Measurements from ENCODE around the gene ANKRD12.

Gene ANKRD12

DNA sequence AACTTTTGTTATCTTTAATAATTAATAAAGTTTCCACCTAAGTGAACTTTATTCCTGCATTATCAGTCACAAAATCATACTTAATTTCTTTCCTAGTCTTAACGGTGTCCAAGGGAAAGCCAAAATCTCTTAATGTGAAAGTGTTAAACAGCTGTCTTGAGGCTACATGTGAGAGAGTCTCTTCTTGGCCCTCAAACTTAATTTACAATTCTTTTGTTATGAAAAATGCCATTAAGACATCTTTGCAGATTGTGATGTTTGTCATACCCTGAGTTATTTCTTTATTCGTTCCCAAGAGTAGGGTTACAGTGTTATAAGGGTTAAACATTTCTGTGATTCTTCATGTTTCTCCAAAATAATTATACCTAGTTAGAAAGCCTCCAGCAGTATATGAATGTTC is 64.6 kb downstream of the ANKRD12 start:
- no peaks in the 10 kb centered on the region for H3K36me3 ChIP-seq (ENCODE audit: control insufficient read depth, insufficient read depth, low read length)
- WGBS, 2 experiments: 20 to 42% methylated on average over 1 to 2 of the region's 2 CpGs
- no peak overlapping the region for H3K27ac ChIP-seq (ENCODE audit: insufficient read depth, low read depth, low read length, poor library complexity, severe bottlenecking)
- H3K4me1 ChIP-seq (ENCODE audit: control insufficient read depth, insufficient read depth, low read length): no peaks in the 10 kb centered on the region
- H3K27me3 ChIP-seq (ENCODE audit: control insufficient read depth, insufficient read depth, low read length, poor library complexity, severe bottlenecking): no peaks in the 10 kb centered on the region
- no peaks in the 10 kb centered on the region for H3K9me3 ChIP-seq (ENCODE audit: control insufficient read depth, low read length)
- no peak overlapping the region for H3K4me3 ChIP-seq (ENCODE audit: insufficient read depth, low read depth, low read length)

DNA sequence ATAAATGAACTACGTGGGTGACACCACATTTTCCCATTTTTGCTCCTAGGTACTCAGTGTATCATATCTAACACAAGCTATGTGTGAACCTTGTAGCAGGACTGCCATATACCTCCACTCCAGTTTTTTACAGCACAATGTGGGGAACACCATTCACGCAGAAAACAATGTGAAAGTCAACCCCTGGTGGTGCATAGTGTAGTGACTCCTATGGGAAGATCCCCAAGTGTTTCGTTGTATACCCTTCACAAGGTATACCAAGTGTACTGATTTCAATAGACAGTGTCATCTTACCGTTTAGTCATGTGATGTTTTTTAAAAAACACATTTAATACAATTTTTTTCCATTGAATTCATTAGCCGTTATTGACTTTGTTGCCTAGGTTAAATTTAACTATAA is 68.1 kb downstream of the ANKRD12 start:
- H3K4me1 ChIP-seq (ENCODE audit: control insufficient read depth, insufficient read depth, low read length): no peaks in the 10 kb centered on the region
- H3K9me3 ChIP-seq (ENCODE audit: control insufficient read depth, low read length): no peaks in the 10 kb centered on the region
- no peaks in the 10 kb centered on the region for H3K27me3 ChIP-seq (ENCODE audit: control insufficient read depth, insufficient read depth, low read length, poor library complexity, severe bottlenecking)
- 93 to 94% methylated on average over 4 to 5 of the region's 5 CpGs for WGBS, 2 experiments
- no peak overlapping the region for H3K4me3 ChIP-seq (ENCODE audit: insufficient read depth, low read depth, low read length)
- H3K36me3 ChIP-seq (ENCODE audit: control insufficient read depth, insufficient read depth, low read length): no peaks in the 10 kb centered on the region
- no peak overlapping the region for H3K27ac ChIP-seq (ENCODE audit: insufficient read depth, low read depth, low read length, poor library complexity, severe bottlenecking)

GRCh38 chr18:9206421-9206820 is 69.8 kb downstream of the ANKRD12 start:
- Histone ChIP-seq H3K9me3 (ENCODE audit: control insufficient read depth, low read length) (no peaks in the 10 kb centered on the region), H3K4me1 (ENCODE audit: control insufficient read depth, insufficient read depth, low read length) (no peaks in the 10 kb centered on the region), H3K27ac (ENCODE audit: insufficient read depth, low read depth, low read length, poor library complexity, severe bottlenecking) (no peak overlapping the region), H3K4me3 (ENCODE audit: insufficient read depth, low read depth, low read length) (no peak overlapping the region), H3K27me3 (ENCODE audit: control insufficient read depth, insufficient read depth, low read length, poor library complexity, severe bottlenecking) (no peaks in the 10 kb centered on the region), H3K36me3 (ENCODE audit: control insufficient read depth, insufficient read depth, low read length) (no peaks in the 10 kb centered on the region)
- WGBS, 2 experiments: 89 to 98% methylated on average over 2 to 3 of the region's 3 CpGs

DNA sequence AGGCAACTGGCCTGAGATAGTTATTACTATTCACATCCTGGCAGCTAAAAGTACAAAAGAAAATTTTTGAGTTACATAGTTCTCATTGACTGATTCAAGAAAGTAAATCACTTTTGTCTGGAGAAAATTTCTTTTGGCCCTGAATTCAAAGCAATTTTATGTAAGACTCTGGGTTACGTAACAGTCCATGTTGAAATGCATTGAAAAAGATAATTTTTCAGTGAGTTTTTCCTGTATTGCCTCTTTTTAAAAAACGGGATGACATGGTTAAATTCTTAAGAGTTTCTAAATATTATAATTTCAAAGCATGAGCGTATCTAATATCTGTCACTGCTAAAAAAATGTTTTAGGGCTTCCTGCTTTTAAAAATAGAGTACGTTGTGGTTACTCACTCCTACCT is 72.7 kb downstream of the ANKRD12 start:
- WGBS, 2 experiments: 97 to 98% methylated on average over 3 to 4 of the region's 4 CpGs
- H3K36me3 ChIP-seq (ENCODE audit: control insufficient read depth, insufficient read depth, low read length): no peaks in the 10 kb centered on the region
- H3K4me1 ChIP-seq (ENCODE audit: control insufficient read depth, insufficient read depth, low read length): no peaks in the 10 kb centered on the region
- no peaks in the 10 kb centered on the region for H3K9me3 ChIP-seq (ENCODE audit: control insufficient read depth, low read length)
- H3K27ac ChIP-seq (ENCODE audit: insufficient read depth, low read depth, low read length, poor library complexity, severe bottlenecking): no peak overlapping the region
- no peaks in the 10 kb centered on the region for H3K27me3 ChIP-seq (ENCODE audit: control insufficient read depth, insufficient read depth, low read length, poor library complexity, severe bottlenecking)
- H3K4me3 ChIP-seq (ENCODE audit: insufficient read depth, low read depth, low read length): no peak overlapping the region

- 90 to 96% methylated on average over 1 to 2 of the region's 2 CpGs for WGBS, 2 experiments
- H3K27me3 ChIP-seq (ENCODE audit: control insufficient read depth, insufficient read depth, low read length, poor library complexity, severe bottlenecking): no peaks in the 10 kb centered on the region
- H3K27ac ChIP-seq (ENCODE audit: insufficient read depth, low read depth, low read length, poor library complexity, severe bottlenecking): no peak overlapping the region
- no peaks in the 10 kb centered on the region for H3K36me3 ChIP-seq (ENCODE audit: control insufficient read depth, insufficient read depth, low read length)
- no peaks in the 10 kb centered on the region for H3K4me1 ChIP-seq (ENCODE audit: control insufficient read depth, insufficient read depth, low read length)
- no peaks in the 10 kb centered on the region for H3K9me3 ChIP-seq (ENCODE audit: control insufficient read depth, low read length)
- no peak overlapping the region for H3K4me3 ChIP-seq (ENCODE audit: insufficient read depth, low read depth, low read length)
Measured at GRCh38 chr18:9210966-9211365, 74.4 kb downstream of the ANKRD12 start.

DNA sequence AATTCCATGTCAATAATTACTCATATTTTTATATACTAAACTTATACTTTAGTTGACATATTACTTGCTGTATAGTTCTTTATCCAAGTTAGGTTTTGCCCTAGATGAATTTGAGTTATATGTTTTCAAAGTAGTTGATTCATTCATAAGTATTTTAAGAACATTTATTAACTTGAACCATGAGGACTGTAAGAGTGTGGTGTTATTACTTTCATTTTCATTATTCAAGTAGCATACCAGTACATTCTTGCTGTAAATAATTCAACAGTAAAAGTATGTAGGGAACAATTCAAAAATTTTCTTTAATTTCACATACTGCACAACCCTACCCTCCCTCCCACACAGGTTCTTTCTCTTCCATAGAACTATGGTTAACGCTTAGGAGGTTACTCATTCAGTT is 75.4 kb downstream of the ANKRD12 start:
- Histone ChIP-seq H3K36me3 (ENCODE audit: control insufficient read depth, insufficient read depth, low read length) (no peaks in the 10 kb centered on the region), H3K9me3 (ENCODE audit: control insufficient read depth, low read length) (no peaks in the 10 kb centered on the region), H3K4me1 (ENCODE audit: control insufficient read depth, insufficient read depth, low read length) (no peaks in the 10 kb centered on the region), H3K27me3 (ENCODE audit: control insufficient read depth, insufficient read depth, low read length, poor library complexity, severe bottlenecking) (no peaks in the 10 kb centered on the region), H3K4me3 (ENCODE audit: insufficient read depth, low read depth, low read length) (no peak overlapping the region), H3K27ac (ENCODE audit: insufficient read depth, low read depth, low read length, poor library complexity, severe bottlenecking) (no peak overlapping the region)
- WGBS, 2 experiments: no CpG with 5 or more reads among the region's 1 CpG

- WGBS, 2 experiments: 93 to 97% methylated on average over 6 of the region's 6 CpGs
- Histone ChIP-seq H3K4me3 (ENCODE audit: insufficient read depth, low read depth, low read length) (no peak overlapping the region), H3K27ac (ENCODE audit: insufficient read depth, low read depth, low read length, poor library complexity, severe bottlenecking) (no peak overlapping the region), H3K9me3 (ENCODE audit: control insufficient read depth, low read length) (no peaks in the 10 kb centered on the region), H3K36me3 (ENCODE audit: control insufficient read depth, insufficient read depth, low read length) (no peaks in the 10 kb centered on the region), H3K4me1 (ENCODE audit: control insufficient read depth, insufficient read depth, low read length) (no peaks in the 10 kb centered on the region), H3K27me3 (ENCODE audit: control insufficient read depth, insufficient read depth, low read length, poor library complexity, severe bottlenecking) (no peaks in the 10 kb centered on the region)
Measured at GRCh38 chr18:9215221-9215933, 78.8 kb downstream of the ANKRD12 start.

DNA sequence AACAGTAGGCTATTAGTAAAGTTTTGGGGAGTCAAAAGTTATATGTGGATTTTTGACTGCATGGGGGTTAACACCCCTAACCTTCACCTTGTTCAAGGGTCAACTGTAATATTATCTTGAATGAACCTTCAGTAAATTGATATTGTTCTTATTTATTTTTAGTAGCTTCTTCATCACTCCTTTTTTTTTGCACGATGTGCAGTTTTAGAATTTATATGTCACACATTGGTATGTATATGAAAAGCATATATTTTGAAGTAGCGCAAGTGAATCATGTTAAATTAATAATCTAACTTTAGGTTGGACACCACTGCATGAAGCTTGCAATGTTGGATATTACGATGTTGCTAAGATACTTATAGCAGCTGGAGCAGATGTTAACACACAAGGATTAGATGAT is 79.9 kb downstream of the ANKRD12 start:
- Histone ChIP-seq H3K36me3 (ENCODE audit: control insufficient read depth, insufficient read depth, low read length) (no peaks in the 10 kb centered on the region), H3K27me3 (ENCODE audit: control insufficient read depth, insufficient read depth, low read length, poor library complexity, severe bottlenecking) (no peaks in the 10 kb centered on the region), H3K4me1 (ENCODE audit: control insufficient read depth, insufficient read depth, low read length) (no peaks in the 10 kb centered on the region), H3K27ac (ENCODE audit: insufficient read depth, low read depth, low read length, poor library complexity, severe bottlenecking) (no peak overlapping the region), H3K9me3 (ENCODE audit: control insufficient read depth, low read length) (no peaks in the 10 kb centered on the region), H3K4me3 (ENCODE audit: insufficient read depth, low read depth, low read length) (no peak overlapping the region)
- 92 to 100% methylated on average over 2 to 3 of the region's 3 CpGs for WGBS, 2 experiments

- WGBS, 2 experiments: 92 to 98% methylated on average over 2 to 3 of the region's 3 CpGs
- H3K27me3 ChIP-seq (ENCODE audit: control insufficient read depth, insufficient read depth, low read length, poor library complexity, severe bottlenecking): no peaks in the 10 kb centered on the region
- no peaks in the 10 kb centered on the region for H3K9me3 ChIP-seq (ENCODE audit: control insufficient read depth, low read length)
- H3K4me1 ChIP-seq (ENCODE audit: control insufficient read depth, insufficient read depth, low read length): no peaks in the 10 kb centered on the region
- no peak overlapping the region for H3K4me3 ChIP-seq (ENCODE audit: insufficient read depth, low read depth, low read length)
- peaks cover under 1% of the 10 kb centered on the region for H3K36me3 ChIP-seq (ENCODE audit: control insufficient read depth, insufficient read depth, low read length)
- H3K27ac ChIP-seq (ENCODE audit: insufficient read depth, low read depth, low read length, poor library complexity, severe bottlenecking): no peak overlapping the region
Measured at GRCh38 chr18:9217743-9218451, 81.3 kb downstream of the ANKRD12 start.

DNA sequence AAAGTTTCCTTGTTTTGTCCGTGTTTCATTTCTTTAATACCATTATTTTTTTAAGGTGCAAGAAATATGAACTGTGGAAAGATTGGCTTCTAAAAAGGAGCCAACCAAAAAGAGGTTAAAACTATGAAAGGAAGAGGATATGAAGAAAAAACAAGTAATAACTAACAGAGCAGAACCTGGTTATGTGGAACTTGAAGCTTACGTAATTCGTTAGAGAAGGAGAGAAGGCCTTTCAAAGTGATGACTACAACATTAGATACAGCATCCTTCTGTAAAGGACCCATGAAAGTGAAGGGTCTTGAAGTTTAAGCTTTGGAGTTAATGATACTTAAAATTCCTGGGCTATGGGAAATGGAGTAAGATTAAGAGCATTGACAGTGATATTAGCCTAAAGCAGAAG is 84.5 kb downstream of the ANKRD12 start:
- no peaks in the 10 kb centered on the region for H3K4me1 ChIP-seq (ENCODE audit: control insufficient read depth, insufficient read depth, low read length)
- no peaks in the 10 kb centered on the region for H3K27me3 ChIP-seq (ENCODE audit: control insufficient read depth, insufficient read depth, low read length, poor library complexity, severe bottlenecking)
- H3K27ac ChIP-seq (ENCODE audit: insufficient read depth, low read depth, low read length, poor library complexity, severe bottlenecking): no peak overlapping the region
- H3K36me3 ChIP-seq (ENCODE audit: control insufficient read depth, insufficient read depth, low read length): peaks cover 4% of the 10 kb centered on the region
- no peaks in the 10 kb centered on the region for H3K9me3 ChIP-seq (ENCODE audit: control insufficient read depth, low read length)
- 100% methylated on average over 2 of the region's 3 CpGs for WGBS, 2 experiments
- H3K4me3 ChIP-seq (ENCODE audit: insufficient read depth, low read depth, low read length): no peak overlapping the region

Data from ectodermal cell (in vitro differentiated cells).